Immature natural killer cell (primary cell): ENCODE measurements around the gene B3GNT2. TPM values are rescaled to one million over a fixed set of nuclear protein-coding genes. Genes with fewer than 3 reads are reported as not detected.
"Not testable (repeated sequence)": the region's sequence is repeated elsewhere in the genome, so short reads cannot be mapped to it uniquely, and the experiment has no call there.

Experiments
- DNase-seq, 3 donors: peaks; one replicate each; pipeline ENCODE4 v3.0.0; 2022; ENCODE audit warnings: mixed read lengths in 1 of 3
- H3K27ac Mint-ChIP-seq, 6 donors: one replicate each; pipeline ENCODE4 v1.8.0; 2020; ENCODE audit warnings: mixed read lengths in 6 of 6, mild to moderate bottlenecking in 5 of 6, inconsistent platforms in 4 of 6, moderate library complexity in 3 of 6
- H3K27me3 Mint-ChIP-seq, 3 donors: one replicate each; pipeline ENCODE4 v1.8.0; 2020 to 2021; ENCODE audit warnings: low read depth in 3 of 3, mild to moderate bottlenecking in 3 of 3, mixed read lengths in 3 of 3, moderate library complexity in 3 of 3, inconsistent platforms in 1 of 3
- H3K36me3 Mint-ChIP-seq, 3 donors: one replicate each; pipeline ENCODE4 v1.8.0; 2020; ENCODE audit warnings: mixed read lengths in 3 of 3, inconsistent platforms in 2 of 3, mild to moderate bottlenecking in 2 of 3
- H3K4me1 Mint-ChIP-seq, 2 donors: one replicate each; pipeline ENCODE4 v1.8.0; 2020; ENCODE audit warnings: inconsistent platforms in 2 of 2, mild to moderate bottlenecking in 2 of 2, mixed read lengths in 2 of 2, moderate library complexity in 1 of 2
- H3K4me3 Mint-ChIP-seq, 5 donors: one replicate each; pipeline ENCODE4 v1.8.0; 2020; ENCODE audit warnings: mild to moderate bottlenecking in 5 of 5, mixed read lengths in 5 of 5, inconsistent platforms in 3 of 5, moderate library complexity in 3 of 5
- H3K9me3 Mint-ChIP-seq, 6 donors: one replicate each; pipeline ENCODE4 v1.8.0; 2020; ENCODE audit warnings: mild to moderate bottlenecking in 6 of 6, mixed read lengths in 6 of 6, inconsistent platforms in 4 of 6, moderate library complexity in 3 of 6
- polyA plus RNA-seq, 3 donors: library from polyadenylated mRNA; unstranded; fragments of 300-500 nt; fragmentation: Illumina TruSeq; gene quantifications; one replicate each; pipeline ENCODE4 v1.2.3, GENCODE V29; 2021

B3GNT2 gene, protein sequence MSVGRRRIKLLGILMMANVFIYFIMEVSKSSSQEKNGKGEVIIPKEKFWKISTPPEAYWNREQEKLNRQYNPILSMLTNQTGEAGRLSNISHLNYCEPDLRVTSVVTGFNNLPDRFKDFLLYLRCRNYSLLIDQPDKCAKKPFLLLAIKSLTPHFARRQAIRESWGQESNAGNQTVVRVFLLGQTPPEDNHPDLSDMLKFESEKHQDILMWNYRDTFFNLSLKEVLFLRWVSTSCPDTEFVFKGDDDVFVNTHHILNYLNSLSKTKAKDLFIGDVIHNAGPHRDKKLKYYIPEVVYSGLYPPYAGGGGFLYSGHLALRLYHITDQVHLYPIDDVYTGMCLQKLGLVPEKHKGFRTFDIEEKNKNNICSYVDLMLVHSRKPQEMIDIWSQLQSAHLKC
- polyA plus RNA-seq: 10 to 100 TPM; 46.7 to 96.9 (median 50.4) TPM

GRCh38 chr2:62195421-62196277, at the start of gene B3GNT2:
Gene B3GNT2, plus strand, starts transcription at chr2:62196115. Its CDS starts 26,106 bp downstream, at chr2:62222221.
- H3K36me3 Mint-ChIP-seq: no peaks in the 10 kb centered on the region
- H3K4me1 Mint-ChIP-seq: peaks cover 33 to 35% of the 10 kb centered on the region in 2 donors

GRCh38 chr2:62146790-62147189, 49.1 kb upstream of the B3GNT2 start:
- DNase-seq, H3K27ac Mint-ChIP-seq, H3K27me3 Mint-ChIP-seq, H3K9me3 Mint-ChIP-seq, H3K4me3 Mint-ChIP-seq: not testable (repeated sequence)
- peaks cover 0 to 11% (median 5%) of the 10 kb centered on the region in 3 donors for H3K36me3 Mint-ChIP-seq
- H3K4me1 Mint-ChIP-seq: peaks cover 5 to 14% of the 10 kb centered on the region in 2 donors

More at GRCh38 chr2:62195421-62196277, at the start of gene B3GNT2:
- H3K27ac Mint-ChIP-seq: peak within 1 kb of the TSS; percentile 64 to 91 (median 81)
- H3K4me3 Mint-ChIP-seq: peak within 1 kb of the TSS; percentile 78 to 90 (median 89)
- DNase-seq: peak; percentile 80 to 83 (median 83)
- H3K9me3 Mint-ChIP-seq: no peaks in the 10 kb centered on the region
- peaks cover 0 to 18% (median 4%) of the 10 kb centered on the region in 3 donors for H3K27me3 Mint-ChIP-seq

GRCh38 chr2:62147610-62148301, 48.2 kb upstream of the B3GNT2 start:
- Mint-ChIP-seq H3K36me3 (peaks cover 0 to 11% (median 5%) of the 10 kb centered on the region in 3 donors), H3K4me1 (peaks cover 5 to 14% of the 10 kb centered on the region in 2 donors), H3K27ac (peak overlapping the region in 1 of 6 donors; percentile 48), H3K27me3 (peaks cover 0 to 2% (median under 1%) of the 10 kb centered on the region in 3 donors), H3K4me3 (no peak overlapping the region), H3K9me3 (no peaks in the 10 kb centered on the region)
- DNase-seq: no peak

DNA sequence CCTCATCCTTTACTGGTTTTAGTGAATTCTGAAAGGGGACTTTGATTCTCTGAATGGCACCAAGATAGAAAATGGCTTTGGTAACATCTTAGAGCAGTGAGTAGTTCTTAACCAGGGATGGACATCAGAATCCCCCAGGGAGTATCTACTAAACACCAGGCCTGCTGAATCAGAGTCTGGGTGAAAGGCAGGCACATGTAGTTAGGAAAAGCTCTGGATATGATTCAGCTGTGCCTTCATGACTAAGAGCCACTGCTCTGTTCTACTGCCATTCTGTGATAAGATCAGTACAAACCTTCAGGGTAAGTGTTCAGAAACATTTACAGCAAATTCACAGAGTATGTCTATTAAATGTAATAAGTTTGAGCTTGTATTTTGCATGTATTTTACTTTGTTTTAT, 46.2 kb upstream of the B3GNT2 start:
- DNase-seq: no peak
- H3K36me3 Mint-ChIP-seq: peaks cover 0 to 11% (median 9%) of the 10 kb centered on the region in 3 donors
- H3K27ac Mint-ChIP-seq: no peak overlapping the region
- H3K4me1 Mint-ChIP-seq: peaks cover 5 to 11% of the 10 kb centered on the region in 2 donors
- H3K27me3 Mint-ChIP-seq: peaks cover 0 to 2% (median 1%) of the 10 kb centered on the region in 3 donors
- H3K9me3 Mint-ChIP-seq: no peaks in the 10 kb centered on the region
- no peak overlapping the region for H3K4me3 Mint-ChIP-seq

DNA sequence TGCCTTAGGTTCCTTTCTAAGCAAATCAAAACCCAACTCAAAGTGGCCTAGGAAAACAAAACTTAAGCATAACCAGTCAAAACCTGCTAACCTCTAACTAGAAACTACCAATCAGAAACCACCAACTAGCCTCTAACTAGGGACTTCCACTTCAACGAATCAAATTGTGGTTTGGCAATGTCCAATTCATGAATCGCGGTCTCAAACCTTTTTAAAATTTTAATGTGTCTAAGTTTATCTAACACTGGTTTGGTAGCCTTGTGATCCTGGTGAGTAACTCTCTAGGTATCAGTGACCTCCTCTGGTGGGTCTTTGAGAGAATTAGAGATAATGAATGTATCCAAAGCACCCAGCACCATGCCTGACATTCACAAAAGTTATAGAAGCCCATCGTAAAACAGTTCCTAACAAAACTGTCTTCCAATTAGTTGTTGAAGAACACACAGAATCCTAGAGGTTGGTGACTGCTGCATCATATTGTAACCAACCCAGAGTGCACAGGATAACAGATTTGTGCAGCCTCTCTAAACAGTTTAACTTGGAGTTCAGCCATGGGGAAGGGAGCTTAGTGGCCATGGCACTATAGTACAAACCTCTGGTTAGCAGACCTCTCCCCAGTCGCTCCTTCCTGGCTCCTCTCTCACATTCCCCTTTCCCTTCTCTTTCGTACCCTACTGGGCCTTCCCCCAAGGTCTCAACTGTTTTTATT, 45.2 kb upstream of the B3GNT2 start:
- DNase-seq: no peak
- H3K4me3 Mint-ChIP-seq: no peak overlapping the region
- peaks cover 0 to 2% (median 1%) of the 10 kb centered on the region in 3 donors for H3K27me3 Mint-ChIP-seq
- peaks cover 0 to 13% (median 7%) of the 10 kb centered on the region in 3 donors for H3K36me3 Mint-ChIP-seq
- peak overlapping the region in 1 of 6 donors; percentile 23 for H3K27ac Mint-ChIP-seq
- H3K9me3 Mint-ChIP-seq: peaks cover 0 to under 1% (median 0%) of the 10 kb centered on the region in 6 donors
- peaks cover 0 to under 1% of the 10 kb centered on the region in 2 donors for H3K4me1 Mint-ChIP-seq

DNA sequence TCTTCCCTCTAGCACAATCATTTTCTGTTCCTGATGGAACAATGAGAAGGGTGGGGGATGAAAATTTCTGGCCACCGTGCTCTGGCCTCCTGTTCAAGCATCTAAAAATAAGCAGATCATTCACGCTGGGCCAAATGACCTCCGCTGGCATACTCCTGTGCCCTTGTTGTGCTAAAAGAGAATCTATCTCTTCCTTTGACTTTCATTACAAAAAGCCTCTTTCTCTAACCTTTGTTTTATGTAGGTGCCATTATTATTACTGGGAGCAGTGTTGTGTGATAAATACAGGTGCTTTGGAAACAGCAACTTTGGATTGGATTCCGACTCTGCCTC, 44.6 kb upstream of the B3GNT2 start:
- H3K27ac Mint-ChIP-seq: peak overlapping the region in 1 of 6 donors; percentile 23
- peaks cover 0 to 13% (median 7%) of the 10 kb centered on the region in 3 donors for H3K36me3 Mint-ChIP-seq
- no peaks in the 10 kb centered on the region for H3K4me1 Mint-ChIP-seq

GRCh38 chr2:62152000-62152399, 43.9 kb upstream of the B3GNT2 start:
- Mint-ChIP-seq H3K9me3 (peaks cover 0 to 2% (median 0%) of the 10 kb centered on the region in 6 donors), H3K27ac (peak overlapping the region in 1 of 6 donors; percentile 25), H3K36me3 (peaks cover 0 to 13% (median 7%) of the 10 kb centered on the region in 3 donors), H3K27me3 (peaks cover 0 to 2% (median 1%) of the 10 kb centered on the region in 3 donors), H3K4me1 (no peaks in the 10 kb centered on the region), H3K4me3 (no peak overlapping the region)
- no peak for DNase-seq

More for the DNA sequence above, 44.6 kb upstream of the B3GNT2 start:
- DNase-seq: no peak
- peaks cover 0 to 2% (median 0%) of the 10 kb centered on the region in 6 donors for H3K9me3 Mint-ChIP-seq
- no peak overlapping the region for H3K4me3 Mint-ChIP-seq
- peaks cover 0 to 2% (median 1%) of the 10 kb centered on the region in 3 donors for H3K27me3 Mint-ChIP-seq

GRCh38 chr2:62156861-62157496, 38.9 kb upstream of the B3GNT2 start:
- DNase-seq: no peak
- H3K9me3 Mint-ChIP-seq: peaks cover 0 to 2% (median 0%) of the 10 kb centered on the region in 6 donors
- H3K4me1 Mint-ChIP-seq: no peaks in the 10 kb centered on the region
- no peak overlapping the region for H3K4me3 Mint-ChIP-seq
- H3K27ac Mint-ChIP-seq: peak overlapping the region in 2 of 6 donors; percentile 11 to 70
- peaks cover 5 to 9% (median 7%) of the 10 kb centered on the region in 3 donors for H3K36me3 Mint-ChIP-seq
- peaks cover 0 to 3% (median 0%) of the 10 kb centered on the region in 3 donors for H3K27me3 Mint-ChIP-seq

DNA sequence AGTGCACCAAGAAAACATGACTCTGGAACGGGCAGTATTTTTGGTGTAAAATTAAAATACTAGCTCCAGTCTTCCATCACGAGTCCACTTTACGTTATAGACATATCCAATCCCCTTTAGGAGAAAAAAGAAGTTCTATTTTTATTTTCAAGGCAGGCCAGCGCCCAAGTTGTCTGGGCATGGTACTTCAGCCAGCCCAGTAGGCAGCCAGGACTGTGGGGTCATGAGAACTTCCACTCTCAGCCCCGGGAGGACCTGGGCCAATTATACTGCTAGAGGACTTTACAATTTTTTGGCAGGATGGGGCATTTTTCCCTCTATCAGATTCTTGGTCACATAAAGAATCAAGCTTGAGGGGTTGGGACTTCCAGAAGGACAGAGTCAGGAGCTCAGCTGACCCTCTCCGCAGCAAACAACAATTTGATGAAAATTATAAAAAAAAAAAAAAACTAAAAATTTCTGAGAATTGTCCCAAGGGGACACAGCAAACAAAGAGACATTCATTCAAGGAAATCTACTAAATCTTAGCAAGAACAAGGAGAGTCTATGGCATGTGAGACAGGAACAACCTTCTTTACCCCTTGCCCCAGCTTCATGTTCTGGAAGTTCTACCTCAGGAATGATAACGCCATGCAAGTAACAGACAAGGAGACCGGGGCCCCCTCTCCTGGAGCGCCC, 37.3 kb upstream of the B3GNT2 start:
- no peaks in the 10 kb centered on the region for H3K4me1 Mint-ChIP-seq
- H3K36me3 Mint-ChIP-seq: peaks cover 5 to 9% (median 7%) of the 10 kb centered on the region in 3 donors
- H3K27ac Mint-ChIP-seq: no peak overlapping the region
- H3K9me3 Mint-ChIP-seq: peaks cover 0 to 2% (median 0%) of the 10 kb centered on the region in 6 donors
- DNase-seq: no peak
- H3K27me3 Mint-ChIP-seq: peaks cover 0 to 2% (median 0%) of the 10 kb centered on the region in 3 donors
- no peak overlapping the region for H3K4me3 Mint-ChIP-seq

GRCh38 chr2:62160691-62161090, 35.2 kb upstream of the B3GNT2 start:
- not testable (repeated sequence) for DNase-seq

GRCh38 chr2:62163106-62163831, 32.6 kb upstream of the B3GNT2 start:
- Mint-ChIP-seq H3K4me1 (no peaks in the 10 kb centered on the region), H3K4me3 (no peak overlapping the region), H3K27ac (no peak overlapping the region), H3K36me3 (no peaks in the 10 kb centered on the region), H3K27me3 (peaks cover 0 to 3% (median 2%) of the 10 kb centered on the region in 3 donors), H3K9me3 (no peaks in the 10 kb centered on the region)
- no peak for DNase-seq

More at GRCh38 chr2:62160691-62161090, 35.2 kb upstream of the B3GNT2 start:
- H3K4me3 Mint-ChIP-seq, H3K4me1 Mint-ChIP-seq, H3K27me3 Mint-ChIP-seq, H3K36me3 Mint-ChIP-seq, H3K9me3 Mint-ChIP-seq, H3K27ac Mint-ChIP-seq: not testable (repeated sequence)
